GM23338 (cell line): Measurements from ENCODE around the gene PPP2R2D. TPM values are rescaled to one million over a fixed set of nuclear protein-coding genes. Genes with fewer than 3 reads are reported as not detected.
A peak's percentile ranks its signal among the peaks of the same experiment; 100 is the strongest.

Experiments
- ATAC-seq: fragments of 200-7000 bp; cut with Tn5 transposase; 3 replicates; pipeline ENCODE4 v1.9.1; 2020
- DNase-seq: peaks from one replicate; pipeline ENCODE4 v3.0.0-alpha.2; 2015; ENCODE audit warnings: low spot score
- H2AFZ ChIP-seq: fragments of 200-600 bp; sonication (generic); 2 replicates; pipeline ENCODE4 v1.8.0; 2016; ENCODE audit warnings: antibody characterized with exemption, mild to moderate bottlenecking, moderate library complexity
- H3F3A ChIP-seq: fragments of 200-600 bp; sonication (generic); replicated peaks from 2 replicates; pipeline ENCODE4 v1.8.0; 2017; ENCODE audit warnings: antibody characterized with exemption, mixed run types, low read depth
- H3K27ac ChIP-seq: fragments of 200-600 bp; sonication (generic); 2 replicates; pipeline ENCODE4 v1.6.1; 2016; ENCODE audit warnings: low read depth
- H3K27me3 ChIP-seq: fragments of 200-600 bp; sonication (generic); 2 replicates; pipeline ENCODE4 v1.8.0; 2016; ENCODE audit warnings: mild to moderate bottlenecking, mixed run types, moderate library complexity; ENCODE audit not compliant: insufficient read depth
- H3K36me3 ChIP-seq: fragments of 200-600 bp; sonication (generic); 2 replicates; pipeline ENCODE4 v1.8.0; 2016; ENCODE audit warnings: mild to moderate bottlenecking; ENCODE audit not compliant: insufficient read depth
- H3K4me1 ChIP-seq: fragments of 200-600 bp; sonication (generic); 2 replicates; pipeline ENCODE4 v1.8.0; 2016; ENCODE audit warnings: mild to moderate bottlenecking, moderate library complexity; ENCODE audit not compliant: insufficient read depth
- H3K4me2 ChIP-seq: fragments of 200-600 bp; sonication (generic); 2 replicates; pipeline ENCODE4 v1.7.1; 2017; ENCODE audit warnings: mixed run types
- H3K4me3 ChIP-seq: fragments of 200-600 bp; sonication (generic); 2 replicates; pipeline ENCODE4 v1.6.1; 2016; ENCODE audit warnings: mixed run types
- H3K79me2 ChIP-seq: fragments of 200-600 bp; sonication (generic); replicated peaks from 2 replicates; pipeline ENCODE4 v1.8.0; 2017; ENCODE audit warnings: mild to moderate bottlenecking; ENCODE audit not compliant: insufficient read depth
- H3K9me2 ChIP-seq: fragments of 200-600 bp; sonication (generic); 2 replicates; pipeline ENCODE4 v1.8.0; 2017; ENCODE audit not compliant: insufficient read depth
- H4K20me1 ChIP-seq: fragments of 200-600 bp; sonication (generic); replicated peaks from 2 replicates; pipeline ENCODE4 v1.8.0; 2017; ENCODE audit warnings: mild to moderate bottlenecking; ENCODE audit not compliant: insufficient read depth
- H3K27ac Mint-ChIP-seq: 2 replicates; pipeline ENCODE4 v1.8.0; 2020; ENCODE audit warnings: inconsistent platforms, mild to moderate bottlenecking, moderate library complexity, mixed read lengths
- H3K27me3 Mint-ChIP-seq: 3 replicates; pipeline ENCODE4 v1.8.0; 2022; ENCODE audit warnings: low read depth, mild to moderate bottlenecking, moderate library complexity, mixed read lengths, inconsistent platforms; ENCODE audit not compliant: insufficient read depth, poor library complexity
- H3K36me3 Mint-ChIP-seq: 3 replicates; pipeline ENCODE4 v1.8.0; 2021; ENCODE audit warnings: low read depth, mild to moderate bottlenecking, inconsistent platforms, moderate library complexity, mixed read lengths
- H3K4me1 Mint-ChIP-seq: 3 replicates; pipeline ENCODE4 v1.8.0; 2020; ENCODE audit warnings: mild to moderate bottlenecking, inconsistent platforms, mixed read lengths
- H3K4me3 Mint-ChIP-seq: 3 replicates; pipeline ENCODE4 v1.8.0; 2021; ENCODE audit warnings: moderate library complexity, mild to moderate bottlenecking, inconsistent platforms, mixed read lengths
- H3K9me3 Mint-ChIP-seq: 3 replicates; pipeline ENCODE4 v1.8.0; 2020; ENCODE audit warnings: moderate library complexity, mild to moderate bottlenecking, inconsistent platforms, mixed read lengths
- EZH2phosphoT487 ChIP-seq: fragments of 200-600 bp; sonication (generic); IDR thresholded peaks from one replicate; pipeline ENCODE4 v1.8.1; 2018; ENCODE audit warnings: antibody characterized with exemption; ENCODE audit not compliant: unreplicated experiment
- JUNB ChIP-seq: IDR thresholded peaks from one replicate; pipeline ENCODE4 v1.6.1; 2016; ENCODE audit warnings: antibody characterized with exemption; ENCODE audit not compliant: unreplicated experiment
- ZNF114 ChIP-seq: fragments of 250-450 bp; sonication (Bioruptor Pico); IDR thresholded peaks from 2 replicates; pipeline ENCODE4 v1.5.0; 2020; ENCODE audit warnings: mild to moderate bottlenecking, moderate library complexity
- polyA plus RNA-seq: library from polyadenylated mRNA; unstranded; fragments of >200 nt; fragmentation: Nextera tagmentation; extraction: Ambion mirVana; gene quantifications from 2 replicates; pipeline ENCODE4 v1.2.1, GENCODE V29; 2016
- total RNA-seq: library from RNA; depleted of rRNA; stranded (reverse); fragments of >200 nt; shearing (Covaris generic); gene quantifications from 2 replicates; pipeline ENCODE4 v1.2.3, GENCODE V29; 2014
- TF ChIP-seq, protein P1 (sequence below), 2 experiments: fragments of 200-600 bp in 1 of 2; sonication (generic) in 1 of 2; conservative IDR thresholded peaks; 2 replicates each; pipeline versions ENCODE4 v1.5.1 to v1.6.1; 2016 to 2017; ENCODE audit warnings: antibody characterized with exemption in 2 of 2, low read depth in 2 of 2, mild to moderate bottlenecking in 2 of 2, moderate library complexity in 1 of 2
- TF ChIP-seq, protein P2 (sequence below): IDR thresholded peaks from one replicate; pipeline ENCODE4 v1.6.1; 2018; ENCODE audit warnings: antibody characterized with exemption; ENCODE audit not compliant: unreplicated experiment

Gene PPP2R2D
- total and polyA plus RNA-seq, 2 experiments from 2014 or later, result 28.8 to 33.7 TPM

DNA sequence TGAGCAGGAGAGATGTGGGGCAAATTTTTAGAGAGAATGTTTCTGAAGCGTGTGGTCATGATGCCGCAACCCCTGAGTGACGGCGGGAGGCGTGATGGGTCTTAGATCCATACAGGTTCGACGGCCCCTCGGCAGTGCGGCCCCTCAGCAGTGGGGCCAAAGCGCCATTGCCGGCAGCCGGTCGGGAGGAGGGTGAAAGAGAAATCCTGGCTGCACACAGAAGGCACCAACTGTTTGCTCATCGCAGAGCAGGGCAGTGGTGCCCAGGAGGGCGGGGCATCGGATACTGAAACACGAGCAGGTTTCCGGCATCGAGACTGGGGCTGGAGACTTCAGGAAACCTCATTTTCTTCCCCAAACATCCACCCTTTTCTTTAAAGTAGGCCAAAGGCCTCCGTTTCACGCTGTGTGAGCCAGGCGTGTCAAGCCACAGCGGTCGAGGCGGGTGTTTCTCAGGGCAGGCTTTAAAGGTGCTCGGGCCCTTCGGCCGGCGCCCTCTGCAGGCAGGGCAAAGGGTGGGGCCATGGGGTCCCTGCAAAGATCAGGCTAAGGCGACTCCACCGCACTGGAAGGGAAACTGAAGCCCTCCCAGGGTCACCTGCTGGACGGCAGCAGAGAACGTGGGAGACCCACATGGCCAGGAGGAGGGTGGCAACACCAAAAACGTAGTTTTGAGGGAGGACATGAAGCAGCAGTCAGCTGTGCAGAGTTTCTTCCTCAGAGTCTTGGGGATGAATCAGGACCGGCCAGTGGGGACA is 42.0 kb upstream of the PPP2R2D start:
- Histone ChIP-seq H3K79me2 (no peaks in the 10 kb centered on the region), H3K36me3 (no peaks in the 10 kb centered on the region), H3F3A (no peaks in the 10 kb centered on the region), H3K9me2 (no peaks in the 10 kb centered on the region), H3K4me3 (no peak overlapping the region), H3K27me3 (no peaks in the 10 kb centered on the region), H2AFZ (no peak overlapping the region), H4K20me1 (no peaks in the 10 kb centered on the region), H3K4me2 (no peak overlapping the region), H3K4me1 (no peaks in the 10 kb centered on the region), H3K27ac (no peak overlapping the region)
- H3K4me1 Mint-ChIP-seq, result no peaks in the 10 kb centered on the region
- no peak overlapping the region for H3K27ac Mint-ChIP-seq
- TF ChIP-seq, protein P1, sequence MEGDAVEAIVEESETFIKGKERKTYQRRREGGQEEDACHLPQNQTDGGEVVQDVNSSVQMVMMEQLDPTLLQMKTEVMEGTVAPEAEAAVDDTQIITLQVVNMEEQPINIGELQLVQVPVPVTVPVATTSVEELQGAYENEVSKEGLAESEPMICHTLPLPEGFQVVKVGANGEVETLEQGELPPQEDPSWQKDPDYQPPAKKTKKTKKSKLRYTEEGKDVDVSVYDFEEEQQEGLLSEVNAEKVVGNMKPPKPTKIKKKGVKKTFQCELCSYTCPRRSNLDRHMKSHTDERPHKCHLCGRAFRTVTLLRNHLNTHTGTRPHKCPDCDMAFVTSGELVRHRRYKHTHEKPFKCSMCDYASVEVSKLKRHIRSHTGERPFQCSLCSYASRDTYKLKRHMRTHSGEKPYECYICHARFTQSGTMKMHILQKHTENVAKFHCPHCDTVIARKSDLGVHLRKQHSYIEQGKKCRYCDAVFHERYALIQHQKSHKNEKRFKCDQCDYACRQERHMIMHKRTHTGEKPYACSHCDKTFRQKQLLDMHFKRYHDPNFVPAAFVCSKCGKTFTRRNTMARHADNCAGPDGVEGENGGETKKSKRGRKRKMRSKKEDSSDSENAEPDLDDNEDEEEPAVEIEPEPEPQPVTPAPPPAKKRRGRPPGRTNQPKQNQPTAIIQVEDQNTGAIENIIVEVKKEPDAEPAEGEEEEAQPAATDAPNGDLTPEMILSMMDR (conservative IDR thresholded peaks at IDR 0.05; ENCODE audit: low read depth in 2 of 2), result peak; percentile 35 to 47
- no peak for TF ChIP-seq EZH2phosphoT487
- no peak; the same call in 2 of the 3 replicates for ATAC-seq
- H3K27me3 Mint-ChIP-seq, result peaks cover 13% of the 10 kb centered on the region
- no peak overlapping the region for H3K4me3 Mint-ChIP-seq
- no peak for DNase-seq
- no peaks in the 10 kb centered on the region for H3K36me3 Mint-ChIP-seq
- H3K9me3 Mint-ChIP-seq, result no peaks in the 10 kb centered on the region

GRCh38 chr10:131859341-131860020 is 41.3 kb upstream of the PPP2R2D start:
- Histone ChIP-seq H3F3A (no peaks in the 10 kb centered on the region), H3K79me2 (no peaks in the 10 kb centered on the region), H3K4me3 (no peak overlapping the region), H3K27me3 (no peaks in the 10 kb centered on the region), H3K36me3 (no peaks in the 10 kb centered on the region), H3K4me1 (no peaks in the 10 kb centered on the region), H2AFZ (no peak overlapping the region), H3K27ac (no peak overlapping the region), H4K20me1 (no peaks in the 10 kb centered on the region), H3K4me2 (no peak overlapping the region), H3K9me2 (no peaks in the 10 kb centered on the region)
- H3K27ac Mint-ChIP-seq, result no peak overlapping the region
- DNase-seq (no peak), ATAC-seq (no peak)
- no peaks in the 10 kb centered on the region for H3K36me3 Mint-ChIP-seq
- H3K4me1 Mint-ChIP-seq, result no peaks in the 10 kb centered on the region
- no peaks in the 10 kb centered on the region for H3K9me3 Mint-ChIP-seq
- peaks cover 13% of the 10 kb centered on the region for H3K27me3 Mint-ChIP-seq
- H3K4me3 Mint-ChIP-seq, result no peak overlapping the region
- no peak for TF ChIP-seq ZNF114
- no peak for TF ChIP-seq JUNB
- TF ChIP-seq, protein P2, sequence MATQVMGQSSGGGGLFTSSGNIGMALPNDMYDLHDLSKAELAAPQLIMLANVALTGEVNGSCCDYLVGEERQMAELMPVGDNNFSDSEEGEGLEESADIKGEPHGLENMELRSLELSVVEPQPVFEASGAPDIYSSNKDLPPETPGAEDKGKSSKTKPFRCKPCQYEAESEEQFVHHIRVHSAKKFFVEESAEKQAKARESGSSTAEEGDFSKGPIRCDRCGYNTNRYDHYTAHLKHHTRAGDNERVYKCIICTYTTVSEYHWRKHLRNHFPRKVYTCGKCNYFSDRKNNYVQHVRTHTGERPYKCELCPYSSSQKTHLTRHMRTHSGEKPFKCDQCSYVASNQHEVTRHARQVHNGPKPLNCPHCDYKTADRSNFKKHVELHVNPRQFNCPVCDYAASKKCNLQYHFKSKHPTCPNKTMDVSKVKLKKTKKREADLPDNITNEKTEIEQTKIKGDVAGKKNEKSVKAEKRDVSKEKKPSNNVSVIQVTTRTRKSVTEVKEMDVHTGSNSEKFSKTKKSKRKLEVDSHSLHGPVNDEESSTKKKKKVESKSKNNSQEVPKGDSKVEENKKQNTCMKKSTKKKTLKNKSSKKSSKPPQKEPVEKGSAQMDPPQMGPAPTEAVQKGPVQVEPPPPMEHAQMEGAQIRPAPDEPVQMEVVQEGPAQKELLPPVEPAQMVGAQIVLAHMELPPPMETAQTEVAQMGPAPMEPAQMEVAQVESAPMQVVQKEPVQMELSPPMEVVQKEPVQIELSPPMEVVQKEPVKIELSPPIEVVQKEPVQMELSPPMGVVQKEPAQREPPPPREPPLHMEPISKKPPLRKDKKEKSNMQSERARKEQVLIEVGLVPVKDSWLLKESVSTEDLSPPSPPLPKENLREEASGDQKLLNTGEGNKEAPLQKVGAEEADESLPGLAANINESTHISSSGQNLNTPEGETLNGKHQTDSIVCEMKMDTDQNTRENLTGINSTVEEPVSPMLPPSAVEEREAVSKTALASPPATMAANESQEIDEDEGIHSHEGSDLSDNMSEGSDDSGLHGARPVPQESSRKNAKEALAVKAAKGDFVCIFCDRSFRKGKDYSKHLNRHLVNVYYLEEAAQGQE, result no peak
- TF ChIP-seq, protein P1 (conservative IDR thresholded peaks at IDR 0.05; ENCODE audit: low read depth in 2 of 2), result no peak
